OCI-LY7 (cell line): ENCODE measurements around the gene ZNF737. TPM values are rescaled to one million over a fixed set of nuclear protein-coding genes. Genes with fewer than 3 reads are reported as not detected.

Source experiments
- BruUV-seq: library from RNA; stranded (reverse); fragments of 400-500 nt; replicated peaks from 2 replicates; lab custom pipeline; 2021; lab: Mats Ljungman, UMichigan
- CTCF ChIA-PET: fragments of 300-600 bp; sonication (Branson Sonifier 250); formaldehyde crosslinking; loops from one replicate; lab custom pipeline; 2022; ENCODE audit warnings: antibody characterized with exemption; ENCODE audit not compliant: unreplicated experiment; lab: Charles Lee
- POLR2A ChIA-PET: fragments of 300-600 bp; sonication (Branson Sonifier 250); formaldehyde crosslinking; loops from one replicate; lab custom pipeline; 2022; ENCODE audit warnings: antibody characterized with exemption; lab: Charles Lee
- DNase-seq: peaks from one replicate; pipeline ENCODE4 v3.0.0-alpha.2; 2015; ENCODE audit warnings: low spot score
- H2AFZ ChIP-seq: fragments of 200-600 bp; sonication (generic), shearing (Covaris generic); 2 replicates; pipeline ENCODE4 v1.6.1; 2014; ENCODE audit warnings: mild to moderate bottlenecking, antibody characterized with exemption, low read length, moderate library complexity
- H3K27ac ChIP-seq: fragments of 200-600 bp; sonication (generic); 2 replicates; pipeline ENCODE4 v1.5.1; 2014; ENCODE audit warnings: mixed run types, low read depth, mild to moderate bottlenecking, moderate library complexity, low read length, inconsistent platforms; ENCODE audit not compliant: poor library complexity, severe bottlenecking
- H3K36me3 ChIP-seq: fragments of 200-600 bp; sonication (generic); 2 replicates; pipeline ENCODE4 v1.6.1; 2014; ENCODE audit warnings: mild to moderate bottlenecking, antibody characterized with exemption, low read length, moderate library complexity, mixed read lengths; ENCODE audit not compliant: insufficient read depth
- H3K4me1 ChIP-seq: fragments of 200-600 bp; sonication (generic); 2 replicates; pipeline ENCODE4 v1.5.1; 2014; ENCODE audit warnings: mild to moderate bottlenecking, low read length; ENCODE audit not compliant: insufficient read depth, poor library complexity, severe bottlenecking
- H3K4me2 ChIP-seq: fragments of 200-600 bp; sonication (generic); 2 replicates; pipeline ENCODE4 v1.6.1; 2014; ENCODE audit warnings: mild to moderate bottlenecking, low read length
- H3K4me3 ChIP-seq: fragments of 200-600 bp; sonication (generic); 2 replicates; pipeline ENCODE4 v1.5.1; 2014; ENCODE audit warnings: mild to moderate bottlenecking, low read depth, low read length; ENCODE audit not compliant: poor library complexity, severe bottlenecking
- H3K79me2 ChIP-seq: fragments of 200-600 bp; sonication (generic); 2 replicates; pipeline ENCODE4 v1.6.1; 2016; ENCODE audit warnings: low read depth, mild to moderate bottlenecking, low read length, moderate library complexity, mixed read lengths; ENCODE audit not compliant: insufficient read depth
- H3K9me2 ChIP-seq: fragments of 200-600 bp; sonication (generic); 2 replicates; pipeline ENCODE4 v1.6.1; 2016; ENCODE audit warnings: mild to moderate bottlenecking, low read length, mixed read lengths; ENCODE audit not compliant: insufficient read depth
- H3K9me3 ChIP-seq: fragments of 200-600 bp; sonication (generic); 2 replicates; pipeline ENCODE4 v1.6.1; 2014; ENCODE audit warnings: mild to moderate bottlenecking, mixed run types, low read length, mixed read lengths
- H4K20me1 ChIP-seq: fragments of 200-600 bp; sonication (generic); 2 replicates; pipeline ENCODE4 v1.6.1; 2014; ENCODE audit warnings: mild to moderate bottlenecking, antibody characterized with exemption, low read length, moderate library complexity, mixed read lengths; ENCODE audit not compliant: insufficient read depth
- CTCF ChIP-seq: fragments of 200-600 bp; sonication (generic); conservative IDR thresholded peaks from 2 replicates; pipeline ENCODE4 v1.5.1; 2014; ENCODE audit warnings: mild to moderate bottlenecking, antibody characterized with exemption, low read length, moderate library complexity, mixed read lengths
- EZH2phosphoT487 ChIP-seq: fragments of 200-600 bp; sonication (generic); IDR thresholded peaks from 2 replicates; pipeline ENCODE4 v1.6.1; 2018; ENCODE audit warnings: low read depth, borderline replicate concordance, mild to moderate bottlenecking, mixed run types, antibody characterized with exemption, low read length, moderate library complexity, mixed read lengths
- intact Hi-C: fragments of 100-400 bp; cut with micrococcal nuclease; formaldehyde crosslinking; loops from one replicate; pipeline ENCODE4 v1.10.0; 2022; ENCODE audit not compliant: unreplicated experiment
- total RNA-seq, 2 experiments: library from RNA; depleted of rRNA in 1 of 2; stranded (reverse); fragments of >200 nt in 1 of 2; shearing (Covaris generic) in 1 of 2; gene quantifications; 2 replicates each; pipeline ENCODE4 v1.2.3, GENCODE V29; 2014 to 2022

ZNF737 gene
- total RNA-seq, 2 experiments from 2014 or later, result 20.4 to 33.5 TPM

DNA sequence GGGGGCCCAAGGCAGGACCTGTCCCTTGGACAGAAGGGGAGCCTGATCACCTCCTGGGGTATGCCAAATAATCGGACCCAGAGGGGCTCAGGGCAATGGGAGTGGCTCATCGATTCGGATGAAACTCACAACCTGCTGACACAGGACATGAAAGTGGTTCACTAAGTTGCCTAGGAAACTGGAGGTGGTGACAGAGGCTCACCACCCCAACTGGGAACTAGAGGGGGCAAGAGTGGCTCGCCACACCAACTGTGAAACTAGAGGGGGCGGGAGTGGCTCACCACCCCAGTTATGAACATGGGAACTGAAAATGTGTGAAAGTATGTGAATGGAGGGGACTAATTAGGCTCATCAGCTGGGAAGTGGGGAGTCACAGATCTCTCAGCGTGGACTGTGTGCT, 46.3 kb upstream of the ZNF737 start:
- no peaks in the 10 kb centered on the region for H4K20me1 ChIP-seq
- H3K36me3 ChIP-seq, result no peaks in the 10 kb centered on the region
- intact Hi-C loops, result no loop called here
- no peaks in the 10 kb centered on the region for H3K9me2 ChIP-seq
- H3K9me3 ChIP-seq, result no peaks in the 10 kb centered on the region
- H3K4me1 ChIP-seq, result no peaks in the 10 kb centered on the region
- no peaks in the 10 kb centered on the region for H3K79me2 ChIP-seq
- H3K4me2 ChIP-seq, result no peak overlapping the region
- TF ChIP-seq CTCF, result no peak
- TF ChIP-seq EZH2phosphoT487, result no peak
- no peak overlapping the region for H3K4me3 ChIP-seq
- no peak overlapping the region for H3K27ac ChIP-seq
- H2AFZ ChIP-seq, result no peak overlapping the region
- no TSS peak for BruUV-seq
- ChIA-PET CTCF (no interaction called here), POLR2A (no interaction called here)
- DNase-seq, result no peak

- no peaks in the 10 kb centered on the region for H3K4me1 ChIP-seq
- CTCF ChIA-PET, result no interaction called here
- no peak overlapping the region for H3K4me3 ChIP-seq
- H3K9me2 ChIP-seq, result no peaks in the 10 kb centered on the region
- no peak overlapping the region for H2AFZ ChIP-seq
- H3K36me3 ChIP-seq, result no peaks in the 10 kb centered on the region
- H3K27ac ChIP-seq, result no peak overlapping the region
- no peaks in the 10 kb centered on the region for H4K20me1 ChIP-seq
- POLR2A ChIA-PET, result no interaction called here
- no peaks in the 10 kb centered on the region for H3K79me2 ChIP-seq
- intact Hi-C loops, result no loop called here
- no peaks in the 10 kb centered on the region for H3K9me3 ChIP-seq
- TF ChIP-seq EZH2phosphoT487, result no peak
- no peak for DNase-seq
- no TSS peak for BruUV-seq
- H3K4me2 ChIP-seq, result no peak overlapping the region
Observed at GRCh38 chr19:20607943-20608342, 42.4 kb upstream of the ZNF737 start.

DNA sequence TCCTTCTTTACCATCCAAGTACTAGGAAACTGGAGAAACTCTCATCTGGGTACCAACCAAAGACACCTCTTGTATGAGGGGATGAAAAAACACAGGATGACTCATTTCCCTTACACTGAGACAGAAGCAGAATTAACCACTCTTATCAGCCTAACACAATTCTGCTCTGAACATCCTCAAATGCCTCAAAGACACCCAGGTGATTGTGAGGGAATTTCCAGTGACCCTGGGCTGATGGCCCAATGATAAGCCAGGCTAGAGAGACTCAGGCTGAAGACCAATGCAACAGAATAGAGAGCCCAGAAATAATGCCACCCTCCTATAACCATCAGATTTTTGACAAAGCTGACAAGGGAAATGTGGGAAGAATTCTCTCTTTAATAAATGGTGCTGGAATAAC, 7.0 kb downstream of the ZNF737 start:
- H3K4me3 ChIP-seq, result no peak overlapping the region
- H3K36me3 ChIP-seq, result peaks cover 94% of the 10 kb centered on the region
- H3K9me2 ChIP-seq, result no peaks in the 10 kb centered on the region
- peaks cover 78% of the 10 kb centered on the region for H3K79me2 ChIP-seq
- no peak overlapping the region for H2AFZ ChIP-seq
- POLR2A ChIA-PET, result interaction anchor here (0.6 kb wide), 2 partner anchors 468 to 629 kb away, joined by 3 read pairs; no protein-coding TSS in a partner anchor
- BruUV-seq, result no TSS peak
- H3K9me3 ChIP-seq, result peaks cover 66% of the 10 kb centered on the region
- no peaks in the 10 kb centered on the region for H3K4me1 ChIP-seq
- DNase-seq, result no peak
- no peak overlapping the region for H3K4me2 ChIP-seq
- CTCF ChIA-PET, result no interaction called here
- intact Hi-C loops, result no loop called here
- no peak for TF ChIP-seq CTCF
- no peak for TF ChIP-seq EZH2phosphoT487
- no peak overlapping the region for H3K27ac ChIP-seq
- H4K20me1 ChIP-seq, result no peaks in the 10 kb centered on the region
